Lower leg skin (tissue), 3 donors: ENCODE measurements around the gene PDLIM1.

Source experiments
- CTCF ChIP-seq, 3 donors: fragments of 450-650 bp; IDR thresholded peaks; one replicate each; pipeline ENCODE4 v1.5.1; 2016; ENCODE audit warnings: antibody characterized with exemption in 3 of 3, mild to moderate bottlenecking in 3 of 3, moderate library complexity in 2 of 3
- POLR2A ChIP-seq, 2 donors: fragments of 450-650 bp; IDR thresholded peaks; one replicate each; pipeline ENCODE4 v1.6.1; 2016 to 2017; ENCODE audit warnings: antibody characterized with exemption in 2 of 2, mild to moderate bottlenecking in 1 of 2, moderate library complexity in 1 of 2

- TF ChIP-seq CTCF (IDR thresholded peaks at IDR 0.05) = no peak
- TF ChIP-seq POLR2A (IDR thresholded peaks at IDR 0.05) = no peak
These were observed 55.1 kb downstream of the PDLIM1 start for GRCh38 chr10:95235676-95236067.
